HUES48 (cell line): Measurements from ENCODE around the gene FBLN1.

ENCODE experiments used
- H3K27ac ChIP-seq: one replicate; pipeline ENCODE4 v1.7.0; 2013; ENCODE audit warnings: low read depth, low read length, inconsistent platforms
- H3K27me3 ChIP-seq: 2 replicates; pipeline ENCODE4 v1.6.1; 2013; ENCODE audit warnings: mild to moderate bottlenecking, low read length; ENCODE audit not compliant: control insufficient read depth, insufficient read depth
- H3K36me3 ChIP-seq: 2 replicates; pipeline ENCODE4 v1.6.1; 2013; ENCODE audit warnings: low read length; ENCODE audit not compliant: control insufficient read depth, insufficient read depth
- H3K4me1 ChIP-seq: 2 replicates; pipeline ENCODE4 v1.6.1; 2013; ENCODE audit warnings: mild to moderate bottlenecking, low read length; ENCODE audit not compliant: control insufficient read depth, insufficient read depth
- H3K4me3 ChIP-seq: 2 replicates; pipeline ENCODE4 v1.5.1; 2013; ENCODE audit warnings: mild to moderate bottlenecking, low read depth, low read length
- H3K9ac ChIP-seq: 2 replicates; pipeline ENCODE4 v1.6.1; 2013; ENCODE audit warnings: mild to moderate bottlenecking, low read depth, low read length, moderate library complexity
- H3K9me3 ChIP-seq: 2 replicates; pipeline ENCODE4 v1.6.1; 2013; ENCODE audit warnings: low read length; ENCODE audit not compliant: control insufficient read depth, insufficient read depth

The FBLN1 gene

DNA sequence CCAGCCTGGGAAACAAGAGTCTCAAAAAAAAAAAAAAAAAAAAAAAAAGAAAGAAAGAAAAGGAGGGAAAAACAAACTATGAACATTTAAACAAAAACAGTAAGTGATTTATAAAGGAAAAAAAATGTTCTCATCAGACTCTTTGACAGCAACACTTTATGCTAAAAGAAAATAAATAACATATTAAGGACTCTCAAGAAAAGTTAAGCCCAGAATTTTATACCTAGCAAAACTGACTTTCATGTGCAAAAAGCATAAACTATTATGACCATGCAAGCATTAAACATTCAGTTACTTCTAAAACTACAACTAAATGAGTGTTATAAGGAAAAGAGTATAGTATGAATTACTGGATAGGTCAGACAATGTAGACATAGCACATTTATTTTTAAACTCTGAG is 68.4 kb downstream of the FBLN1 start:
- no peak overlapping the region for H3K27ac ChIP-seq
- H3K27me3 ChIP-seq = no peaks in the 10 kb centered on the region
- no peak overlapping the region for H3K4me3 ChIP-seq
- no peak overlapping the region for H3K9ac ChIP-seq
- H3K9me3 ChIP-seq = peaks cover 13% of the 10 kb centered on the region; the same call in 1 of the 2 replicates
- peaks cover 4% of the 10 kb centered on the region; the same call in 1 of the 2 replicates for H3K4me1 ChIP-seq
- H3K36me3 ChIP-seq = no peaks in the 10 kb centered on the region

DNA sequence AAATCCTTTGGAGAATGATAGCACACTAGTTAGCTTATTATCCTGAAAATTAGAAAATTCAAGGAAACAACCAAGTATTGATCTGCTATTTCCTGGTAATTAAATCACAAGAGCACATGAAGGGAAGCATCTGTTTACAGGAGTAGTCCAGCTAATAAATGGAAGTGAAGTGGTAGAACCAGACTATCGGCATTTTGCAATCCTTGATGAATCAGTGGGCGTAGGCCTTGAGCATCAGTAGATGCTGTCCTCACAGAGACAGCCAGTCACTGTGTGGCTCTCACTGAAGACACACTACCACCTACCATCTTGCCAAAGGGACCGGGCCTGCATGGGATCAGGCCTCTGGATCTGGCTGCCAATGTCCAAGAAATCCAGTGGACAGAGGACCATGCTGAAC is 69.8 kb downstream of the FBLN1 start:
- Histone ChIP-seq H3K27ac (no peak overlapping the region), H3K4me1 (no peaks in the 10 kb centered on the region)

DNA sequence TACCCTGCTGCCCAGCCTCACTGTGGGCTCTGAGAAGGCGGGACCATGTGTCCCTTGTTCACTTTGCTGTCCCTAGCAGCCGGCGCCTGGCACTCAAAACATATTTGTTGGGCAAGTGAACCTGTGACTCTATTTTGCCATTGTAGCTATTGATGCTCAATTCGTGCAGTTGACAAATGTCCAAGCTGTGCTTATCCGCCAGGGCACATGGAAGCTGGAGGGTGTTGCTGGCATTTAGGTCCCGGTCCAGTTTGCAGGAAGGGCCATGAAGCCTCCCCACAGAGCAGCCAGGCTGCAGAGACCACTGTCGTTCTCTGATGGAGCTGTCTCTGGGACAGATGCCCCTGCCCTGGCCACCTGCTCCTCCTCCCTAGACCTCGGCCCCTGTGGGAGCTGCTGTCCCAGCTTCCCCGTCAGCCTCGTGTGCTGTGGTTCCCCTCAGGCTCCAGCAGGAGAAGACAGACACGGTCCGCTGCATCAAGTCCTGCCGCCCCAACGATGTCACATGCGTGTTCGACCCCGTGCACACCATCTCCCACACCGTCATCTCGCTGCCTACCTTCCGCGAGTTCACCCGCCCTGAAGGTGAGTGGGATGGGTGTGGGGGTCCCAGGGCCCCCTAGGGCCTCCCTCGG is 71.5 kb downstream of the FBLN1 start:
- Histone ChIP-seq H3K9me3 (peaks cover 13% of the 10 kb centered on the region; the same call in 1 of the 2 replicates), H3K27ac (no peak overlapping the region), H3K4me3 (no peak overlapping the region), H3K4me1 (no peaks in the 10 kb centered on the region), H3K36me3 (peaks cover 3% of the 10 kb centered on the region; the same call in 1 of the 2 replicates), H3K27me3 (no peaks in the 10 kb centered on the region), H3K9ac (no peak overlapping the region)

More for the DNA sequence above, 69.8 kb downstream of the FBLN1 start:
- Histone ChIP-seq H3K27me3 (no peaks in the 10 kb centered on the region), H3K9me3 (peaks cover 13% of the 10 kb centered on the region; the same call in 1 of the 2 replicates), H3K9ac (no peak overlapping the region), H3K36me3 (peaks cover 3% of the 10 kb centered on the region; the same call in 1 of the 2 replicates), H3K4me3 (no peak overlapping the region)

DNA sequence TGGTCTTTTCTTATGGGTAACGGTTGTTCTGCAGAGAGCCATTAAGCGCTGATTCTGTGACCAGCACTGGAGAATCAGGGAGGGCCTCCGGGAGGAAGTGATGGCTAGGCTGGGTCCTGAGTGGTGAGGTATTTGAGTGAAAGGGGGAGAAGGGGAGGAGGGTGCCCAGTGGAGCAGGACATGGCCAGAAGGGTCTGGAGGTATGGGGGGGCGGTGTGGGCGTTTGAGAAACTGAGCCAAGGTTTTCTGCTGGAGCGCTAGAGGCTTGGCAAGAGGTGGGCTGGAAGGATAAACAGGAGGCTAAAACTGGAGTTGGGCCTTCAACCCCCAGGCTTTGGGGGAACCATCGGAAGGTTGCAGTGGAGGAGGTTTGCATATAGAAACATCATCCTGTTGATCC is 72.5 kb downstream of the FBLN1 start:
- Histone ChIP-seq H3K27me3 (no peaks in the 10 kb centered on the region), H3K4me3 (no peak overlapping the region), H3K4me1 (no peaks in the 10 kb centered on the region), H3K9ac (no peak overlapping the region), H3K27ac (no peak overlapping the region), H3K9me3 (peaks cover 13% of the 10 kb centered on the region; the same call in 1 of the 2 replicates), H3K36me3 (peaks cover 7% of the 10 kb centered on the region; the same call in 1 of the 2 replicates)

DNA sequence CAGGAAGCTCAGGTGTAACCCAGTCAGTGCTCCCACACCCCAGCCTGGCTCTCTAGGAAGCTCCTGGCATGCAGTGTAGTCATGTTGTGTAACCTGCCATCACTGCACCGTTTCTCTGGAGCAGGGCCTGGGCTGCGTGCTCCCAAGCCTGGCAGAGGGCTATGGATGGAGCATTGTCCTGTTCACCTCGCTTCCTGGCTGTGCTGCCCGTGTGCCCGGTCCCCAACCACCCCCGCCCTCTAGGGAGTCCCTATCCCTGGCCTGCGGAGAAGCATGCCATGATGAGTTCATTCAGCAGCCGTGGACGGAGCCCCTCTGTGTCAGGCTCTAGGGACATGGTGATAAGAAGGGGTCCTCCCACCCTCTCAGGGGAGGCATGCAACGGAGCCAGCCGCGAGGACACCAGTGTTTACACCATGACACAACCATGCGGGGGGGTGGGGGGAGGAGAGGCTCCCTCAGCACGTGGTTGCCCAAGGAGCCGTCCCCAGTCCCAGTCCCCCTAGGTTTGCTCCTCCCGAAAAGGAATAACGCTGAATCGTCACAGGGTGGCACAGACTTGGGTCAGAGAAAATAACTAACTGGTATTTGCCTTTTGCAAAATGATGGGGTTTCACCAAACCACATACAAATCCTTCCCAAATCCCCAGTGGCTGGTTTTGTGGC is 73.1 kb downstream of the FBLN1 start:
- peaks cover 8% of the 10 kb centered on the region; the same call in 1 of the 2 replicates for H3K9me3 ChIP-seq
- H3K36me3 ChIP-seq = peaks cover 7% of the 10 kb centered on the region; the same call in 1 of the 2 replicates
- no peak overlapping the region for H3K27ac ChIP-seq
- no peaks in the 10 kb centered on the region for H3K4me1 ChIP-seq
- H3K27me3 ChIP-seq = no peaks in the 10 kb centered on the region
- no peak overlapping the region for H3K9ac ChIP-seq
- H3K4me3 ChIP-seq = no peak overlapping the region

DNA sequence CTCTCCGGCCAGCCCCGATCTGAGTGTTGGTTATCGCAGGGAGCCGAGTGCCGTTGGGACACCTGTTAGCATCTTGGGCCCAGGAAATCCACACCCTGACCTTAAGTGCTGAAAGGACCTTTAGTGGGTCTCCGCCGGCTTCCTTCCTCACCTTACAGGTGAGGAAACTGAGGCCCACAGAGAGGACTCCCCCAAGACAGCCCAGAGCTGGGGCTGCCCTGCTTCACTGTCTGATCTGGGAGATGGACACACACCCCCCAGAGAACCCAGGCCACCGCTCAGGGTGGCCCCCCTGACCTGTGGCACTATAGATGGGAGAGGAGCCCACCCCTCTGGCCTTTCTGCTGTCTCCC is 73.6 kb downstream of the FBLN1 start:
- H3K4me3 ChIP-seq = no peak overlapping the region
- H3K27ac ChIP-seq = no peak overlapping the region
- no peaks in the 10 kb centered on the region for H3K4me1 ChIP-seq
- no peak overlapping the region for H3K9ac ChIP-seq
- peaks cover 3% of the 10 kb centered on the region; the same call in 1 of the 2 replicates for H3K9me3 ChIP-seq
- no peaks in the 10 kb centered on the region for H3K27me3 ChIP-seq
- H3K36me3 ChIP-seq = peaks cover 7% of the 10 kb centered on the region; the same call in 1 of the 2 replicates

DNA sequence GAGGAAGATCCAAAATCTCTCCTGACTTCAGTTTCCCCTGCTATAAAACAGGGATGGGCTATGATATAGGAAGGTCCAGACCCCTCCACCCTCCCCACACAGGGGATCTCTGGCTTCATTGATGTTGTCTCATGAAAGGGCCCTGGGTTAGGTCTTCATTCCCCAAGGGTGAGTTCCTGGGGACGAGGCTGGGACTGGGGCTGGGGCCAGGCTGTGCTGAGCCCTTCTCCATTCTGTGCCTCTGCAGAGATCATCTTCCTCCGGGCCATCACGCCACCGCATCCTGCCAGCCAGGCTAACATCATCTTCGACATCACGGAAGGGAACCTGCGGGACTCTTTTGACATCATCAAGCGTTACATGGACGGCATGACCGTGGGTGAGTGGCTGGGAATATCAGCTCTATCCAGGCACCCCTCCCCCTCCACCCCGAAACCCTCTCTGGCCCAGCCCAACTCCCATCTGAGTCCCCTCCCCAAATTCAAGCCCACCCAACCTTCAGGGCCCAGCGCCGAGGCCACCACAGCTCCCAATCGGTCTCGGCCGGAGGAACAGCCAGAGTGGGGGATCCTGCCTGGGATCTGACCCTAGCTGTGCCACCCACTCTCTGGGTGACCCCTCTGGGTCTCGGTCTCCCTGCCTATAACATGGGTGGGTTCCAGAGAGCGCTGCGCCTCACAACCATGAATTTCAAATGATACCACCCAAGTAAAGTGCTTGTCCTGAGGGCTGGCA is 74.2 kb downstream of the FBLN1 start:
- H3K4me3 ChIP-seq = no peak overlapping the region
- no peaks in the 10 kb centered on the region for H3K4me1 ChIP-seq
- no peaks in the 10 kb centered on the region for H3K27me3 ChIP-seq
- no peaks in the 10 kb centered on the region for H3K9me3 ChIP-seq
- no peak overlapping the region for H3K9ac ChIP-seq
- peaks cover 7% of the 10 kb centered on the region; the same call in 1 of the 2 replicates for H3K36me3 ChIP-seq
- H3K27ac ChIP-seq = no peak overlapping the region

DNA sequence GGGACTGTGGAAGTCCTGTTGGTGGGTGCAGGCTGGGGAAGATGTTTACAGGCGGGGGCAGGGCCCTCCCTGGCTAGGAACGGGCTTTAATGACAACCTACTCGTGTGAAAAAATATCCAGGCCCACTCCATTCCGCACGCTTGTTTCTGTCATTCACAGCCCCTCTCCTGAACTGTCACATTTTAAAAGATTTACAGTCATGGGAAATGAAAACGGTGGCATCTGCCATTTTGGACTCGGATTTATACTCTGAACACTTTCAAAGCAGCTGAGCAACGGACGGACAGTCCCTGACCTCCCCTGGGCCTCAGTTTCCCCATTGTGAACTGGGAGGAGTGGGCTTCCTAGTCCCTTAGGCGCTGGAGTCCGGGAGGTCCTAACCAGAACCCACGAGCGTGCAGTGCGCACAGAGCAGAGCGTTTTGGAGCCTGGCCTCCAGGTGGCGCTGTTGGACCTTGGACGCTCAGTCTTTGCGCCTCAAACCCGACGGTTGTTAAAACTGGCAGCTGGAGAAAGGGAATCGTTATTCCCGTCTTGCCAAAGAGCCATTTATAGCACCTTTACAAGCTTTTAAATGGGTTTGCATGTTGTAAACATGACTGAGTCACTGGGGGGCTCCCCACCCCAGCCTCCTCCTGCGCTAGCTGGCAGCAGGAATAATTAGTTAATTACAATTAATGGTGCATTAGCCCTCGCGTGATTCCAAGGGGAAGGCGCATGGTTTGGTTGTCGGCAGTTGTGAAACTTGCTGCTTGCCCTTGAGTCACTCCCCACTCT is 75.3 kb downstream of the FBLN1 start:
- Histone ChIP-seq H3K27me3 (no peaks in the 10 kb centered on the region), H3K4me1 (no peaks in the 10 kb centered on the region), H3K27ac (no peak overlapping the region), H3K36me3 (peaks cover 7% of the 10 kb centered on the region; the same call in 1 of the 2 replicates), H3K4me3 (no peak overlapping the region), H3K9ac (no peak overlapping the region), H3K9me3 (no peaks in the 10 kb centered on the region)

DNA sequence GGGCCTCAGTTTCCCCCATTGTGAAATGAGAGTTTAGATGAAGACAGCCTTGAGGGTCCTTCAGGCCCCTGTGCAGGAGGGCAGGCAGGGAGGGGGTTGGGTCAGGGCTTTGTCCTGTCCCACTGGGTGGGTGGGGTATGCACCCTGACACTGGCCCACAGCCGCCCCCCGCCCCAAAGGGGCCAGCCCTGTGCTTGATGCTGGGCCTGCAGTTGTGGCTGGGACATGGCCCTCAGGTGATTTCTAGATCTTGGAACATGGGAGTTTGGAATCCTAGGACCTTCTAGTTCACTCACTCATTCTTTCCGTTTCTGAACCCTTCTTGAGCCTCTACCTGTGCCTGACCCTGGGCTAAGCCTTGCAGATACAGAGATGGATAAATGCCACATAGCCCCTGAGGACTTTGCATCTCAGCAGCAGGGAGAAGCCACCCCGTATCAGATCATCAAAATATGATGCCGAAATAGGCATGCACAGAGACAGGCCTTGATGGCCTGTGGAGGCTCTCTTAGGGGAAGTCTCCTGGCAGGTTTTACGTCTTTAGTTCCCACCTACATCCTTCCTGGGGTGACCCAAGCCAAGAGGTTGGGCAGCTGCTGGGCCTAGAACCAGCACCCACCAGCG is 76.0 kb downstream of the FBLN1 start:
- peaks cover 7% of the 10 kb centered on the region; the same call in 1 of the 2 replicates for H3K36me3 ChIP-seq
- no peaks in the 10 kb centered on the region for H3K27me3 ChIP-seq
- no peak overlapping the region for H3K4me3 ChIP-seq
- H3K27ac ChIP-seq = no peak overlapping the region
- no peaks in the 10 kb centered on the region for H3K9me3 ChIP-seq
- no peak overlapping the region for H3K9ac ChIP-seq
- no peaks in the 10 kb centered on the region for H3K4me1 ChIP-seq

DNA sequence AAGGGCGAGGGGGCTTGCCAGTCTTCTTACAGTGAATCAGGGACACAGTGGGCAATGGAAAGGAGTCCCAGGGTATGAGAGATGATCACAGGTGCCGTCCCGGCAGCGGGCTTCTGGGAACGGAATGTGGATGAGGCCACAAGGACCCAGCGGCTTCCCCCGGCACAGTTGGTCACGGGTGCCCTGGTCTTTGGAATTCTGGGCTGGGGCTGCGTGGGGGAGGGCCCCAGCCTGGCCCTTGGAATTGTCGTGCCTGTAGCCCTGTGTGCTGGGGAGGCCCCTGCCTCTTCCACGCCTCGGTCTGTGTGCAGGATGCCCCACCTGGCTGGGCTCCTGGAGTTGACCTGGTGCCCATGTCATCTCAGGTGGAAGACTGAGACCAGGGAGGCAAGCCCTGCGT is 76.6 kb downstream of the FBLN1 start:
- no peak overlapping the region for H3K4me3 ChIP-seq
- no peak overlapping the region for H3K27ac ChIP-seq
- no peak overlapping the region for H3K9ac ChIP-seq
- H3K4me1 ChIP-seq = no peaks in the 10 kb centered on the region
- no peaks in the 10 kb centered on the region for H3K27me3 ChIP-seq
- no peaks in the 10 kb centered on the region for H3K9me3 ChIP-seq
- H3K36me3 ChIP-seq = peaks cover 7% of the 10 kb centered on the region; the same call in 1 of the 2 replicates
